Thymus (tissue), 11 donors: Measurements from ENCODE around the gene PUM2. TPM values are rescaled to one million over a fixed set of nuclear protein-coding genes. Genes with fewer than 3 reads are reported as not detected.

Source experiments
- DNase-seq, 9 donors: peaks; one replicate each; pipeline ENCODE4 v3.0.0-alpha.2; 2013; ENCODE audit warnings: low spot score in 9 of 9, low read depth in 6 of 9, missing footprints in 1 of 9
- H3K27ac ChIP-seq, 2 donors: one replicate each; pipeline ENCODE4 v1.5.1; 2013; ENCODE audit warnings: control low read depth in 1 of 2, low read depth in 1 of 2, low read length in 1 of 2, mild to moderate bottlenecking in 1 of 2, moderate library complexity in 1 of 2
- H3K27me3 ChIP-seq, 2 donors: one replicate each; pipeline ENCODE4 v1.5.1; 2013; ENCODE audit warnings: low read length in 1 of 2; ENCODE audit not compliant: control insufficient read depth in 2 of 2, insufficient read depth in 1 of 2
- H3K36me3 ChIP-seq, 2 donors: one replicate each; pipeline ENCODE4 v1.5.1; 2013; ENCODE audit warnings: low read length in 1 of 2, mild to moderate bottlenecking in 1 of 2, moderate library complexity in 1 of 2; ENCODE audit not compliant: control insufficient read depth in 2 of 2, insufficient read depth in 2 of 2
- H3K4me1 ChIP-seq, 2 donors: one replicate each; pipeline ENCODE4 v1.5.1; 2013; ENCODE audit warnings: low read length in 2 of 2; ENCODE audit not compliant: control insufficient read depth in 2 of 2, insufficient read depth in 2 of 2
- H3K4me3 ChIP-seq, 2 donors: one replicate each; pipeline ENCODE4 v1.5.1; 2013; ENCODE audit warnings: low read length in 2 of 2, control low read depth in 1 of 2, mild to moderate bottlenecking in 1 of 2
- H3K9me3 ChIP-seq, 2 donors: one replicate each; pipeline ENCODE4 v1.5.1; 2013; ENCODE audit warnings: low read length in 1 of 2, mild to moderate bottlenecking in 1 of 2; ENCODE audit not compliant: control insufficient read depth in 2 of 2, insufficient read depth in 1 of 2
- WGBS: extraction: QIAGEN DNeasy Blood & Tissue Kit; methylation state at CpG from one replicate; pipeline ENCODE4 v1.1.7; 2013; 5-methylcytosine and 5-hydroxymethylcytosine counted together
- polyA plus RNA-seq: library from polyadenylated mRNA; stranded (reverse); fragments of 200-250 nt; gene quantifications from one replicate; pipeline ENCODE4 v1.2.3, GENCODE V29; 2013
- total RNA-seq: library from RNA; stranded (reverse); fragments of 120-200 nt; gene quantifications from one replicate; pipeline ENCODE4 v1.2.4, GENCODE V29; 2013
- donor health status: healthy.

PUM2 gene
- total and polyA plus RNA-seq, 2 donors, result 40.2 to 66.8 TPM

DNA sequence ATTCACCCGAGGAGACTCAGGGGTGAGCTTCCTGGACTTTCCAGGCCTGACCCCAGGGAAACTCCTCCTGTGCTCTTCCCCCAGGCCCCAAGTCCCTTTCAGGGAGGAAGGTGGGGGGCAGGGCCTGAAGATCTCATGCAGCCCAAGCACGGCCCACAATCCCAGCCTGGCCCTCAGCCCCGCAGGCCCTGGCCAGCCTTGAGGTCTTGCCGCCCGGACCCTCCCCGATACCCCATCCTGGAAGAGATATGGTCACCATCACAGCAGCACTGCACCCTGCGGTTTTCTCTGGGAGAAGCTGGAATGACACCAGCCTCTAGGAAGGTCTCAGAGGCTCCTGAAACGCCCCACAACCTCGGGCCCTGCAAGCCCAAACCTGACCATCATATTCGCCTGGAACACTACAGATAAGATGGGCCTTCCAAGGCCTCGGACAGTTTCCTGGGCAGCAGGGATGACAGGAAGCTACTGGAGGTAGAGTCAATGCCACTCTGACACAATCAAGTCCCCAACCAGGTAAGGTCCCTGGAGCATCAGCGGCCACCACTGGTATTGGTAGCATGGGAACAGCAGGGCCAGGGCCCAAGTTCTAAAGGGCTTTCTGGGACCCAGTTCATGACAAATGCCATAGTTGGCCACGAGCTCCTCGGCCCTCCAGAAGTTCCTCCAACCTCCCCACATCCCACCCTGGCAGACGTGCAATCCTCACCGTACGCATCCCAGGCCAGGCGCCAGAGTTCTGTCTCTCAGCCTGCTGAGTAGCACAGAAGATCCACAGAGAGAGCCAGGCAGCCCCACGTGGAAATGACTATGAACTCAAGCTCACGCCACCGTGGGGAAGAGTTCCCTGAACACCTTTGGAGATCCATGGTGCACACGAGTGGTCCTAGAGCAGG is 134.3 kb downstream of the PUM2 start:
- no peaks in the 10 kb centered on the region for H3K36me3 ChIP-seq
- no peak overlapping the region for H3K4me3 ChIP-seq
- DNase-seq, result no peak
- H3K27ac ChIP-seq, result no peak overlapping the region
- peaks cover 0 to 37% of the 10 kb centered on the region in 2 donors for H3K4me1 ChIP-seq
- 94% methylated on average over 22 of the region's 22 CpGs for WGBS
- H3K27me3 ChIP-seq, result peaks cover 2 to 18% of the 10 kb centered on the region in 2 donors
- no peaks in the 10 kb centered on the region for H3K9me3 ChIP-seq

DNA sequence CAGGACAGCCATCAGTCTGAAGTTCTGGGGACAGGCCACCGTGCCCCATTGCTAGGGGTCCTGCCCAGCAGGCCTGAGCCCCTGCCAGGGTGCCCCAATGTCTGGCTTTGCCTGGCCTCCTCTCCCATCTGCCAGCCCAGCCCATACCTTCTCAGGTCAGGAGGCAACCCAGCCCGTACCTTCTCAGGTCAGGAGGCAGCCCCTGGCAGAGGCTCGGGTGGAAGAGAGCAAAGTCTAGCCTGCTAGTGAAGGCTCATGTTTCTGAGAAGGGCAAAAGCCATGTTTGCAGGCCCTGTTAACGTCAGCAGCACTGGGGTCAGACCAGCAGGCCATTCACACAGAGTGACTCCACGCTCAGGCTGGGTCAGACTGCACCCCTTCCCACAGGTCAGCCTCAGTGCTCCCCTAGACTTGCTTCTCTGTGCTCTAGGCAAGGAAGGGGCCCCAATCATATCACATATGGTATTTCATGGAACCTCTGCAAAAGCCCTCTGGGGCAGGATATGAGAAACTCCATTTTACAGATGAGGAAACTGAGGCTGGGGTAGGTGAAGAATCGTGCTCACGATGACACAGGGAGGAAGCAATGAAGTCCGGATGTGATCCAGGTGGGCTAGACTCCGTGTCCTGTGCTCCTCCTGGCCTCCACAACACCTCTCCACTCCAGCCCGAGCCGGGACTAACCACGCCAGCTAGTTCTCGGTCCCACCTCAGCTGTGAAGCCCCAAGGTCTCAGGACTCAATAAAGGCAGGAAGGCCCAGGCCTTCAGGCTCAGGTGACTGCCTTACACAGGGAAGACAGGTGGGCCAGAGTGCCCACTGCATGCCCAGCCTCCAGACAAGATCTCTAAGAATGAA is 135.2 kb downstream of the PUM2 start:
- H3K36me3 ChIP-seq, result no peaks in the 10 kb centered on the region
- peaks cover 0 to 37% of the 10 kb centered on the region in 2 donors for H3K4me1 ChIP-seq
- 88% methylated on average over 13 of the region's 13 CpGs for WGBS
- H3K4me3 ChIP-seq, result no peak overlapping the region
- H3K27me3 ChIP-seq, result peaks cover 0 to 9% of the 10 kb centered on the region in 2 donors
- no peak for DNase-seq
- H3K9me3 ChIP-seq, result no peaks in the 10 kb centered on the region
- no peak overlapping the region for H3K27ac ChIP-seq

DNA sequence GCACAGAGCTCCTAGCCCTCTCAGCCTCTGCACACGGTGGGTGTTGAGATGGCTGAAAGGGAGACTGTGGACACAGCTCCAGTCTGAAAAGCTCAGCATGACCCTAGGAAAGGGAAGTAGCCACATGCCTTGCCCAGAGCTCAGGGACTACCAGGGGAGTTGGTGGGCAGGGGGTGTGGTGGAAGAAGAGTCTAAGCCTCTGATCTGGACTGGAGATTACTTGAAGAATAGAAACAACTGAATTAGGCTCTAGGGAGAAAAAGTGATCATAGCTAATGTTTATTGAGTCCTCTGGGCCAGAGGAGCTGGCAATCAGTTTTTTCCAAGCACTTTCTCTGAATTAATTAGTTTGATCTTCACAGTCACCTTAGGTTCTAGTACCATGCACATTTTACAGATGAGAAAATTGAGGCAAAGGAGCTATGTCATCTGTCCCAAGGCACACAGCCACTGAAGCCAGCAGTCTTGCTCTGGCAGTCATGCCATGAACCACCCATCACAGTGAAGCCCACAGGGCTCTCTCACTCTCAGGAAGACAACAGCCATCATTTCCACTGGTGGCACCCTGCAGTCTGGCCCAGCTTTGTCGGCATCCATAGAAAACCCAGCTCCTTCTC is 136.0 kb downstream of the PUM2 start:
- H3K4me1 ChIP-seq, result peaks cover 0 to 37% of the 10 kb centered on the region in 2 donors

DNA sequence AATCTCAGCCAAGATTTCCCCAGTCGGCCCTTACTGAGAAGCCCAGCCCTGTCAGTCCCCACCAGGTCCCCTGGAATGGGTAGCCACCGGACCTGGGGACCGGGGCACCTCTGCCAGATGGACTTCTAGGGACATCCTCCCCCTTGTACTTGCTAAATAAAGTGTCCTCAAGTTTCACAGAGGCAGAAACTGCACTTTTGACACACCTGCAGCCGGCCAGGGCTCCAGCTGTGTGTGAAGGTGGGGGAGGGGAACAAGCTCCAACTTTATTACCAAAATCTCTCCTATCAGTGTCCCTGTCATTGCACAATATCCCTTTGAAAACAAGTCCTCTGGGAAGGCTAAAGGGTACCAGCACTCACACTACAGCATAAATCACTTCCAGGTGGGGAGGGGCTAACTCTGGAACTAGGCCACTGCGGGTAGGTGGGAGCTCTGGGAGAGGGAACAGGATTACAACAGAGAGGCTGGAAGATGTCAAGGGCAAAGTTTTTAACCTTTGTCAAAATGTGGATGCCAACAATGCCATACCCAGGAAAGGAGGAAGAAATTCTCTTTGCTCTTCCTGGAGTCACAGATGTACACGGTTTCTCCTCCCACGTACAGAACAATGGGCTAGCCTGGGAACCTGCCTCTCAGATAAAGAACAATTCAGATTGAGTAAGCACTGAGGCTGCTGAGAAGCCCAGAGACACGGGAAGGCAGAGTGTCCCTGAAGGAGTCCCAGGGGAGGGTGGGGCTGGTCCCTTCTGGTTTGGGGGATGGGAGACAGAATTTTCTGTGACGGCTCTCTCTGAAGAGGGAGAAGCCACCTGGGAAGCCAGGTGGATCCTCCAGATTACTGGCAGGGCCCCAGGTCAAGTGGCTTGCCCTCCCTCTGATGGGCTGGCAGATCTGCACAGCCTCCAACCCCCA is 136.7 kb downstream of the PUM2 start:
- WGBS, result 82% methylated on average over 9 of the region's 9 CpGs
- Histone ChIP-seq H3K9me3 (peaks cover 0 to 4% of the 10 kb centered on the region in 2 donors), H3K4me1 (peaks cover 0 to 37% of the 10 kb centered on the region in 2 donors), H3K36me3 (no peaks in the 10 kb centered on the region), H3K4me3 (no peak overlapping the region), H3K27ac (peak overlapping the region; percentile 53 to 76), H3K27me3 (peaks cover 0 to 2% of the 10 kb centered on the region in 2 donors)
- no peak for DNase-seq

More for the DNA sequence above, 136.0 kb downstream of the PUM2 start:
- no peaks in the 10 kb centered on the region for H3K36me3 ChIP-seq
- 87% methylated on average over 2 of the region's 2 CpGs for WGBS
- no peak for DNase-seq
- H3K4me3 ChIP-seq, result no peak overlapping the region
- H3K27ac ChIP-seq, result peak overlapping the region in 1 of 2 donors; percentile 53
- peaks cover 0 to 3% of the 10 kb centered on the region in 2 donors for H3K27me3 ChIP-seq
- H3K9me3 ChIP-seq, result no peaks in the 10 kb centered on the region

DNA sequence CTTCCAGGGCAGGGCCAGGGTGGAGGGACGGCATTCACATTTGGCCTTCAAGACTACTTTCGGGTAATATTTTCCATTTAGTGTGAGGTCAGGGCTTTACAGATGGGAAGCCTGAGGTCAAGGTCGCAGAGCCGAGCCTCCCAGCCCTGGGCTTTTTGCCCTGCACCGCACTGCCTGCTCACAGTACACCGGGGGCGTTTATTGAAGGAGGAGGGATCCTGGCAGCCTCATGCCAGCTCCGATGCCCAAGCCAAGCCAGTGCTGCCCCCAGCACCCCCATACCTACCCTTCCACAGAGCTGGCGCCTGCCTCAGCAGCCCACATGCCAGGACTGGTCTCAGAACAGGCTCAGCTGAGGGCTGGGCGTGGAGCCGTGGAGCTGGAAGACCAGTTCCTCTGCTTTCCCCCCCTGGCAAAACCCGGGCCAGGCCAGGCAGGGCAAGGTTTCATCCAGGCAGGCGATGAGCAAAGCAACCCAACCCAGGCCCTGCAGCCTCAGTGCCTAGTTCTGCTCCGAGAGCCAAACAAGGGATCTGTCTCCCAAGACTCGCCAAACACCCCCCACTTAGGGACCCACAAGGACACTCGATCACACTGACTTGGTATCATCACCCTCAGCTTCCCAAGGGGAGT is 137.7 kb downstream of the PUM2 start:
- Histone ChIP-seq H3K9me3 (peaks cover 0 to 4% of the 10 kb centered on the region in 2 donors), H3K27me3 (no peaks in the 10 kb centered on the region), H3K27ac (peak overlapping the region; percentile 62 to 76), H3K36me3 (no peaks in the 10 kb centered on the region), H3K4me1 (peaks cover 0 to 42% of the 10 kb centered on the region in 2 donors), H3K4me3 (no peak overlapping the region)
- 93% methylated on average over 16 of the region's 16 CpGs for WGBS
- no peak for DNase-seq

DNA sequence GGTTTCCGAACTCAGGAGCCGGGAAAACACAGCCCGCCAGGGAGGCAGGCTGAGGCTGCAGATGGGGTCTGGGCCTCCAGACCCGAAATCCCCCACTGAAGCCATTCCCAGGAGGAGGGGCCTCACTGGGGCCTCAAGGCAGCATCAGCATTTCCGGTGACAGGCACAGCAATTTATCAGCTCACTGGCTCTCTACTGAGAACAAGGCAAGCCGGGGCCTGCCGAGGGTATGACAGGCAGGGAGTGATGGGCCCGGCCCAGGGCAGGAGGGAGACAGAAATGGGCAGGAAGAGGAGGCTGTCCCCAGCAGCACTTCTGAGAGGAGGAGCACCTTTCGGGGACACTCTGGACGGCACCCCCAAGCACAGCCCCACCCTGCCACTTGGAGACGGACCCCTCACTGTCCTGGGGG is 138.2 kb downstream of the PUM2 start:
- Histone ChIP-seq H3K4me1 (peaks cover 0 to 42% of the 10 kb centered on the region in 2 donors), H3K27me3 (no peaks in the 10 kb centered on the region), H3K4me3 (no peak overlapping the region), H3K27ac (peak overlapping the region; percentile 67 to 76), H3K9me3 (peaks cover 0 to 4% of the 10 kb centered on the region in 2 donors), H3K36me3 (no peaks in the 10 kb centered on the region)
- DNase-seq, result peak in 3 of 9 donors; percentile 21 to 65 (median 34)
- 67% methylated on average over 11 of the region's 11 CpGs for WGBS

DNA sequence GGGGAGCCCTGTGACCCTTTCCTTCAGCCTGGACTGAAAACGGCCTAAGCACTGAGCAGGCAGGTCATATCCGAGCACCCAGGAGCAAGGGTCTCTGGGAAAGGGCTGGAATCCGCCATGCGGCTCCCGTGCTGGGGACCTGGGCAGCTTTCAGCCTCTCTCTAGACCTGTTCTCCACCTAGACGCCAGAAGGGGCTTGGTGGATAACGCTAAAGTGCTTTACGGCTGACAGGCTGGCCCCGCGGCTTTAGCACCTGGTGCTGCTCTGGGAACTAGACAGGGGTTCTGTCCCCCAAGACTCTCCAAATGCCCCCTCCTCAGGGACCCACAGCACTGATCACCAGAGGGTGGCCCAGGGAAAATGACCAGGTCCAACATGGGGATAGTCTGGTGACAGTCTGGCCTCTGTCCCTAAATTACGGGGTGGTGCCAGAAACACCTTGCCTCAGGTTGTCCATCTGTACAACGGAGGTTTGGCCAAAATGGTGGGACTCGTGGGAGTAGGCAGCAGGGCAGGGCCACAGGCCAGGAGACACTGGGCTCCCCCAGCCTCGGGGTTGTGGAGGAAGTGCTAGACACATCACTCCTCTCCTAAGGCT is 138.7 kb downstream of the PUM2 start:
- no peak overlapping the region for H3K4me3 ChIP-seq
- DNase-seq, result no peak
- WGBS, result 92% methylated on average over 14 of the region's 14 CpGs
- no peaks in the 10 kb centered on the region for H3K36me3 ChIP-seq
- H3K9me3 ChIP-seq, result peaks cover 0 to 4% of the 10 kb centered on the region in 2 donors
- no peaks in the 10 kb centered on the region for H3K27me3 ChIP-seq
- peak overlapping the region; percentile 67 to 73 for H3K27ac ChIP-seq
- peaks cover 0 to 44% of the 10 kb centered on the region in 2 donors for H3K4me1 ChIP-seq
